AG09309 (cell line): ENCODE results near the gene BOD1.

Experiments
- DNase-seq: peaks from one replicate; pipeline ENCODE4 v3.0.0-alpha.2; 2010; ENCODE audit warnings: low read depth
- H3K4me3 ChIP-seq: 2 replicates; pipeline ENCODE4 v1.5.1; 2011; ENCODE audit warnings: mild to moderate bottlenecking, low read depth, low read length, moderate library complexity; ENCODE audit not compliant: control insufficient read depth
- TF ChIP-seq, protein P1 (sequence below): IDR thresholded peaks from 2 replicates; pipeline ENCODE4 v1.5.1; 2011; ENCODE audit warnings: mild to moderate bottlenecking, low read depth, low read length, inconsistent platforms; ENCODE audit not compliant: insufficient read depth, control insufficient read depth; ENCODE audit errors: missing control alignments

Gene BOD1

DNA sequence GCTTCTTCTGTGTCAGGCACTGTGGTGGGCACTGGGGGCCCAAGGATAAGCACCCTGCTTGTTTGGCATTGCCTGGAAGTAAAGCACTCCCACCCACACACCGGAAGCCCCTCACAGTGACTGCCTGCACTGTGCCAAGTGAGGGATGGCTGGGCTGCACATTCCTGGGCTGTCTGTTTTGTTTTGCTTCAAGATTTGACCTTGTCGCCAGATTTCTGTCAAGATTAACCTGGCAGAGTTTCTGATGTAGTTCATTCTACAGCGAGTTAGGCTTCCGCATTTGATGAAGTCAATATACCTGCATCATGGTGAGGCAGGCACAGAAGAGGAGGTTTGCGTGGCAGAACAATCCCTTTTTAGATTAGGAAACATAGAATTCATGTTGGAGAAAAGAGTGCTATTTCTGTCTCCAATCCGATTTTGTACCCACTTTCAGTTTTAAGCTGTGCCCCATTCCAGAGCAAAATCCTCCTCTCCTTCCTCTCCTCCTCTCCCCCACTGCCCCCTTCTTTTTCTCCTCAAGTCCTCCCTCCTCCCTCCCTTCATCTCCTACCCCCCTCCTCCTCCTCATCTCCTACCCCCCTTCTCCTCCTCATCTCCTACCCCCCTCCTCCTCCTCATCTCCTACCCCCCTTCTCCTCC is 14.4 kb upstream of the BOD1 start:
- TF ChIP-seq, protein P1, sequence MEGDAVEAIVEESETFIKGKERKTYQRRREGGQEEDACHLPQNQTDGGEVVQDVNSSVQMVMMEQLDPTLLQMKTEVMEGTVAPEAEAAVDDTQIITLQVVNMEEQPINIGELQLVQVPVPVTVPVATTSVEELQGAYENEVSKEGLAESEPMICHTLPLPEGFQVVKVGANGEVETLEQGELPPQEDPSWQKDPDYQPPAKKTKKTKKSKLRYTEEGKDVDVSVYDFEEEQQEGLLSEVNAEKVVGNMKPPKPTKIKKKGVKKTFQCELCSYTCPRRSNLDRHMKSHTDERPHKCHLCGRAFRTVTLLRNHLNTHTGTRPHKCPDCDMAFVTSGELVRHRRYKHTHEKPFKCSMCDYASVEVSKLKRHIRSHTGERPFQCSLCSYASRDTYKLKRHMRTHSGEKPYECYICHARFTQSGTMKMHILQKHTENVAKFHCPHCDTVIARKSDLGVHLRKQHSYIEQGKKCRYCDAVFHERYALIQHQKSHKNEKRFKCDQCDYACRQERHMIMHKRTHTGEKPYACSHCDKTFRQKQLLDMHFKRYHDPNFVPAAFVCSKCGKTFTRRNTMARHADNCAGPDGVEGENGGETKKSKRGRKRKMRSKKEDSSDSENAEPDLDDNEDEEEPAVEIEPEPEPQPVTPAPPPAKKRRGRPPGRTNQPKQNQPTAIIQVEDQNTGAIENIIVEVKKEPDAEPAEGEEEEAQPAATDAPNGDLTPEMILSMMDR = no peak
- no peak for DNase-seq
- no peak overlapping the region for H3K4me3 ChIP-seq

DNA sequence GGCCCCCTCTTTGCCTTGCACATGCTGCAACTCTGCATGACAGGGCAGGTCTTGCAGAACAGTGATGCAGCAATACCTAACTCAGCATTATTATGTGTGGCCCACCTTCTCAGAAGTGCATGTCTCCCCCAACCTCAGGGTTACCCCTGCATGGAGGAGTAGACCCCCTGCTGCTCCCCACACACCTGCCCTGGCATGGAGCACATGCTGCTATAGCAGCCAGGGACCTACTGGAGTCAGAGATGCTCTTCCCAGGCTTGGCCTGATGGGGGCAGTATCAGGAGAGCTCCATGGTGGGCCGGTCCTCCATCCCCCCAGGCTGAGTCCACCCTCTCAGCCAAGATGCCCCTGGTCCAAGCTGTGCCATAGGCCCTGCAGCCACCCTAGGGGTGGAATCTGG is 13.2 kb upstream of the BOD1 start:
- DNase-seq = no peak
- TF ChIP-seq, protein P1 = peak; percentile 31

DNA sequence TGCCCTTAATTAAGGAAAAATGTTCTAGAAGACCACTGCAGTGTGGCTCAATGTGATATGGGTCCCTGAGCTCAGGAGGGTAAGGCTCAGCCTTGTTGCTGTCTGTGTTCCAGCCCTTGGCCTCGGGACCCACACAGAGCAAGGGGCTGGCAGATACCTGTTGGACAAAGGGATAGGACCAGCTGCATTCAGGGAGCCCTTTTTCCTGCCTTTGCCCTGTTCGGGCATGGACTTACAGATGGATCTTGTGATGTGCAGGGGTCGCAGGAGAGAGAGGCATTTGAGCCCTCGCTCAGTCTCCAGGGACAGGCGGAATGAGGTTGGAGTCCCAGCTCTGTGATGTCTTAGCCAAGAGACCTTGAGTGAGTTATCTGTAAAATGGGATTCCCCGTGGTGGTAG is 12.1 kb upstream of the BOD1 start:
- no peak for DNase-seq
- no peak overlapping the region for H3K4me3 ChIP-seq
- TF ChIP-seq, protein P1 = no peak

More for the DNA sequence above, 13.2 kb upstream of the BOD1 start:
- H3K4me3 ChIP-seq = no peak overlapping the region

DNA sequence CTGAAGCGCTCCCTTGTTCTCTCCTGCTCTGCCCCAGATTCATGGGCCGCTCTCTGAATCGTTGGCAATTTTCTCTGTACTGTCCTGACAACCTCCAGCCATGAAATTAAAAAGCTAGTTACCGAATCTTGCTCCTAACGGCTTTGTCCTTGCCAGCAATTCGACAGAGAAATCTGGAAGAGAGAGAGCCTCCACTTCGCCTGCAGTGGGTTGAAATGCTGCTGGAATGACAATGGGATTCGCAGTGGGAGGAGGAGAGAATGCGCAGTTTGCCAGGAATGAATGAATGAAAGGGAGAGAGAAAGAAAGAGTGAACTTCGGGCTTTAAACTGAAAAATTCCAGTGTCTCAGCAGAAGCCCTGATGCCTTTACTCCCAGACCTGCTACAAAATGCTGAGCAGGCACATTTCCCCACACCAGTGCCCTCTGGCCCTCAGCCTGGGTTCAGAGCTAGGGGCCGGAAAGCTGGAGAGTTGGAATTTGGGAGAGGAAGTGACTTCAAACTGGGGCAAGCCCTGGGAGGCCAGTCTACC is 11.5 kb upstream of the BOD1 start:
- DNase-seq = no peak
- H3K4me3 ChIP-seq = no peak overlapping the region
- TF ChIP-seq, protein P1 = no peak

DNA sequence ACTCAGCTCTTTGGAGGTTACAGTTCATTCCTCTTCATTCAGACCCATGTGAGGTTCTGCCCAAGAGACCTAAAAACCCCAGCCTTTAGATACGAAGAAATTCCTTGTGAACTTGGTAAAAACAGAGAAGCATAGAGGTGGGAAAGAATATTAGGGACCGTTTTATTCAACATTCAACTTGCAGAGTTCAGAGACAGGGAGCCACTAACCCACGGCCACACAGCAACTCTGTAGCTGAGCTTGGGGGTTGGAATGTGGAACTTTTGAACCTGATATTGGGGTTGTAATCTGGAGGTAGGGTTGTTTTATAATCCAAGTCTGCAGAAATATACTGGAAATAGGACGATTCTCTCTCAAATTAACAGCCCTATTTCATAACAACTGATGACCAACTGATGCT is 10.8 kb upstream of the BOD1 start:
- TF ChIP-seq, protein P1 = no peak
- no peak for DNase-seq
- H3K4me3 ChIP-seq = no peak overlapping the region

DNA sequence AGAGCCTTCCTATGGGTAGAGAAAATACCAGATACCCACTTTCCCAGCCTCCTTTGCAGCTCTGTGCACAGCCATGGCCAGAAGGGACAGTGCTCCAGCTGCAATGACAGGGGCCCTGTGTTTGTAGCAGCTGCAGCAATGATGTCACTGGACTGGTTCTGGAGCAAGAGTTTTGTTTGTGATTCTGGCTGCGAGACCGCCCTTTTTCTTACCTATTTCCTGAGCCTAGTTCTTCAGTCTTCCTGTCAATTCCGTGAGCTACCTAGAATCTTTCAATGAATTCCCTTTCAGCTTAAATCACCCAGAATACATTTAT is 10.0 kb upstream of the BOD1 start:
- no peak overlapping the region for H3K4me3 ChIP-seq
- no peak for DNase-seq
- TF ChIP-seq, protein P1 = no peak
